HepG2 (cell line): ENCODE data around the gene MED28. TPM values are rescaled to one million over a fixed set of nuclear protein-coding genes. Genes with fewer than 3 reads are reported as not detected.

Experiments
- AGO1 ChIP-seq: fragments of 200-400 bp; formaldehyde crosslinking; IDR thresholded peaks from 2 replicates; pipeline ENCODE4 v1.6.1; 2017; ENCODE audit warnings: mild to moderate bottlenecking, low read depth, low read length, moderate library complexity; ENCODE audit not compliant: poor library complexity, severe bottlenecking
- E2F1 ChIP-seq: sonication (generic); formaldehyde crosslinking; IDR thresholded peaks from 2 replicates; pipeline ENCODE4 v1.5.0; 2020; ENCODE audit warnings: missing genetic modification reagents
- GLMP ChIP-seq: sonication (generic); formaldehyde crosslinking; IDR thresholded peaks from 2 replicates; pipeline ENCODE4 v1.9.0; 2021; ENCODE audit warnings: missing genetic modification reagents, mild to moderate bottlenecking, borderline replicate concordance
- HOMEZ ChIP-seq: IDR thresholded peaks from 2 replicates; pipeline ENCODE4 v1.6.1; 2016; ENCODE audit warnings: low read depth
- MAX ChIP-seq: IDR thresholded peaks from 2 replicates; pipeline ENCODE4 v1.6.1; 2012; ENCODE audit warnings: inconsistent platforms
- MEIS1 ChIP-seq: sonication (generic); formaldehyde crosslinking; IDR thresholded peaks from 2 replicates; pipeline ENCODE4 v1.9.0; 2021; ENCODE audit warnings: mild to moderate bottlenecking, missing genetic modification reagents, moderate library complexity, borderline replicate concordance
- RORA ChIP-seq: sonication (generic); formaldehyde crosslinking; IDR thresholded peaks from 2 replicates; pipeline ENCODE4 v1.5.0; 2020; ENCODE audit warnings: mild to moderate bottlenecking, missing genetic modification reagents, moderate library complexity
- SIN3B ChIP-seq: fragments of 150-350 bp; IDR thresholded peaks from 2 replicates; pipeline ENCODE4 v1.6.1; 2014; ENCODE audit warnings: low read length
- USF2 ChIP-seq, 2 experiments: sonication (generic) in 1 of 2; formaldehyde crosslinking in 1 of 2; IDR thresholded peaks; 2 replicates each; pipeline versions ENCODE4 v1.5.1 to v1.6.1; 2011 to 2020; ENCODE audit warnings: borderline replicate concordance in 1 of 2, low read depth in 1 of 2, low read length in 1 of 2, mild to moderate bottlenecking in 1 of 2, missing genetic modification reagents in 1 of 2, moderate library complexity in 1 of 2
- ZBTB43 ChIP-seq: sonication (generic); formaldehyde crosslinking; conservative IDR thresholded peaks from 2 replicates; pipeline ENCODE4 v1.4.0; 2020; ENCODE audit warnings: missing genetic modification reagents
- ZFY ChIP-seq: sonication (generic); formaldehyde crosslinking; IDR thresholded peaks from 2 replicates; pipeline ENCODE4 v1.4.0; 2020; ENCODE audit warnings: missing genetic modification reagents
- ZNF205 ChIP-seq: IDR thresholded peaks from 2 replicates; pipeline ENCODE4 v1.6.1; 2018; ENCODE audit warnings: missing biosample characterization, missing genetic modification reagents
- ZNF207 ChIP-seq: fragments of 450-650 bp; IDR thresholded peaks from 2 replicates; pipeline ENCODE4 v1.6.1; 2016; ENCODE audit warnings: antibody characterized with exemption, borderline replicate concordance
- ZNF251 ChIP-seq: sonication (generic); formaldehyde crosslinking; IDR thresholded peaks from 2 replicates; pipeline ENCODE4 v1.9.0; 2021; ENCODE audit warnings: mild to moderate bottlenecking, missing genetic modification reagents
- ZNF281 ChIP-seq: sonication (generic); formaldehyde crosslinking; IDR thresholded peaks from 2 replicates; pipeline ENCODE4 v1.4.0; 2020; ENCODE audit warnings: missing genetic modification reagents, borderline replicate concordance
- ZNF3 ChIP-seq: IDR thresholded peaks from 2 replicates; pipeline ENCODE4 v1.7.0; 2017; ENCODE audit warnings: inconsistent platforms
- ZNF644 ChIP-seq: IDR thresholded peaks from 2 replicates; pipeline ENCODE4 v1.6.1; 2016; ENCODE audit warnings: low read depth
- ZNF652 ChIP-seq: IDR thresholded peaks from 2 replicates; pipeline ENCODE4 v1.6.1; 2016; ENCODE audit warnings: low read depth, borderline replicate concordance
- polyA plus RNA-seq, 8 experiments: library from polyadenylated mRNA; depleted of rRNA in 3 of 8; stranded (reverse) in 7 of 8; unstranded in 1 of 8; fragments of >200 nt; fragmentation: Illumina TruSeq in 4 of 8; extraction: Trizol in 4 of 8; gene quantifications; 2 replicates each; pipeline versions ENCODE4 v1.2.1 to v1.2.3, GENCODE V29; 2011 to 2016; ENCODE audit warnings: low read depth in 4 of 8, missing spikeins in 1 of 8, mixed read lengths in 1 of 8; ENCODE audit not compliant: insufficient read depth in 1 of 8
- total RNA-seq, 5 experiments: library from RNA; depleted of rRNA; stranded (reverse); fragments of >200 nt; fragmentation: Illumina TruSeq; extraction: Trizol; gene quantifications; 2 replicates each; pipeline ENCODE4 v1.2.3, GENCODE V29; 2016; ENCODE audit warnings: low read depth in 1 of 5

MED28 gene
- total and polyA plus RNA-seq, 2 of the 13 experiments (the other 11 are each of a cell fraction or from before 2014, with no cell fraction given), result 41.3 to 65.7 TPM

GRCh38 chr4:17614416-17615299 lies at the start of gene MED28 (continued):
- TF ChIP-seq ZNF281 (CRISPR knock-in tag) (peak; percentile 19; the same call in 1 of the 2 replicates), MAX (peak; percentile 57; the same call in 1 of the 2 replicates), MEIS1 (no peak), AGO1 (no peak), ZNF251 (no peak), ZNF205 (CRISPR knock-in tag) (no peak), SIN3B (peak; percentile 74), ZFY (CRISPR knock-in tag) (peak; percentile 85), ZBTB43 (CRISPR knock-in tag) (no peak), HOMEZ (CRISPR knock-in tag) (no peak), RORA (no peak), GLMP (CRISPR knock-in tag) (no peak), USF2 (IDR thresholded peaks at IDR 0.05; ENCODE audit: low read depth, low read length) (peak; percentile 99), USF2 (CRISPR knock-in tag; IDR thresholded peaks at IDR 0.05; ENCODE audit: borderline replicate concordance) (peak; percentile 98; the same call in 1 of the 2 replicates), ZNF207 (no peak), ZNF644 (CRISPR knock-in tag) (no peak), ZNF3 (CRISPR knock-in tag) (no peak), E2F1 (CRISPR knock-in tag) (no peak), ZNF652 (CRISPR knock-in tag) (no peak)
